Right cardiac atrium (tissue), 5 donors: ENCODE data around the gene RTTN. TPM values are rescaled to one million over a fixed set of nuclear protein-coding genes. Genes with fewer than 3 reads are reported as not detected.
A peak's percentile ranks its signal among the peaks of the same experiment; 100 is the strongest.

Experiments
- ATAC-seq, 2 donors: fragments of 200-7000 bp; cut with Tn5 transposase; one replicate each; pipeline versions ENCODE4 v1.8.0 to v1.9.1; 2020; ENCODE audit warnings: moderate library complexity in 2 of 2, mild to moderate bottlenecking in 1 of 2
- DNase-seq, 3 donors: peaks; one replicate each; pipeline ENCODE4 v3.0.0-alpha.2; 2020
- H3K27ac ChIP-seq: one replicate; pipeline ENCODE4 v1.5.1; 2013; ENCODE audit warnings: mild to moderate bottlenecking, low read length, control low read depth, moderate library complexity
- H3K27me3 ChIP-seq: one replicate; pipeline ENCODE4 v1.6.1; 2013; ENCODE audit not compliant: control insufficient read depth, insufficient read depth
- H3K4me1 ChIP-seq: one replicate; pipeline ENCODE4 v1.6.1; 2013; ENCODE audit warnings: low read length; ENCODE audit not compliant: control insufficient read depth, insufficient read depth
- H3K4me3 ChIP-seq: one replicate; pipeline ENCODE4 v1.5.1; 2013; ENCODE audit warnings: low read length, control low read depth
- H3K9me3 ChIP-seq: one replicate; pipeline ENCODE4 v1.6.1; 2013; ENCODE audit warnings: low read length; ENCODE audit not compliant: control insufficient read depth
- WGBS: extraction: QIAGEN DNeasy Blood & Tissue Kit; methylation state at CpG from one replicate; pipeline ENCODE4 v1.1.7; 2013; 5-methylcytosine and 5-hydroxymethylcytosine counted together
- intact Hi-C, 4 donors: fragments of 100-400 bp; cut with DNase I; formaldehyde crosslinking; loops; one replicate each; pipeline versions ENCODE4 v1.11.0 to v1.14.0; 2022 to 2023
- polyA plus RNA-seq: library from polyadenylated mRNA; stranded (reverse); fragments of 200-250 nt; gene quantifications from one replicate; pipeline ENCODE4 v1.2.3, GENCODE V29; 2013
- total RNA-seq, 4 donors: library from RNA; stranded (reverse); fragmentation: NEBNext Ultra II Directional; extraction: Animal tissue kit (Norgen Biotek cat#: 25700); gene quantifications; one replicate each; pipeline ENCODE4 v1.2.1, GENCODE V29; 2021
- donor health status: healthy with polysubstance abuse.
- donor health status: DM: no; HTN: yes; CAD: no.
- donor health status: DM: no; HTN: no; CAD: no.
- donor health status: DM: no; HTN: yes; CAD: no; lungs with severe emphysema.
- donor health status: DM: yes; HTN: yes; CAD: no.

The RTTN gene
- total and polyA plus RNA-seq, 5 donors: 3.8 to 7.9 (median 6.9) TPM

DNA sequence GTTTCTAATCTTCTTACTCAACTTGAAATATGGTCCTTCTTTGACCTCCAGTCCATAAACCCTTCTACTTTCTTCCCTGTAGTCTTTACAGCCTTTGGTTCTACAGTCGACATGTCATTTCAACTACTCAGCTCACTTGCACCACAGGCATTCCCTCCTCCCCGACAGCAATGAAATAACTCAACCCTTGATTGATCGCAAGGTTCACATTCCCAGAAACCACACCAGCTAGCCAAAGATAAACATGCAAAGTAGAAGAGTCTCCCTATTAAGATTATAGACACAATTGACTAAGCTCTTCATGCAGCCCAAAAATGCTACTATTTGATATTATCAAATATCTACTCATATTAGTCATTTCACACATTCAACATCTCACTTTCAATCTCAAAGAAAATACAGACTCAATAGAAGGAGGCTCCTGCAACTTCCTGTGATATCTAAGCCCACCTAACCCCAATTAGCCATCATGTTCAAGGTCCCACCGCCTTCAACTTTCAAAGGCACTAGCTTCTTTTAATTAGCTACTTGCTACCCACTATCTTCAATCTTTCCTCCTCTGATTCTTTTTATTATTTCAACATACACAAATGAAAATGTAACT is 50.8 kb downstream of the RTTN start:
- ATAC-seq (no peak), DNase-seq (no peak)
- intact Hi-C loops: no loop called here
- no peak overlapping the region for H3K27ac ChIP-seq
- no peaks in the 10 kb centered on the region for H3K4me1 ChIP-seq
- no peaks in the 10 kb centered on the region for H3K27me3 ChIP-seq
- H3K4me3 ChIP-seq: no peak overlapping the region
- H3K9me3 ChIP-seq: no peaks in the 10 kb centered on the region
- 69% methylated on average over 4 of the region's 4 CpGs for WGBS

DNA sequence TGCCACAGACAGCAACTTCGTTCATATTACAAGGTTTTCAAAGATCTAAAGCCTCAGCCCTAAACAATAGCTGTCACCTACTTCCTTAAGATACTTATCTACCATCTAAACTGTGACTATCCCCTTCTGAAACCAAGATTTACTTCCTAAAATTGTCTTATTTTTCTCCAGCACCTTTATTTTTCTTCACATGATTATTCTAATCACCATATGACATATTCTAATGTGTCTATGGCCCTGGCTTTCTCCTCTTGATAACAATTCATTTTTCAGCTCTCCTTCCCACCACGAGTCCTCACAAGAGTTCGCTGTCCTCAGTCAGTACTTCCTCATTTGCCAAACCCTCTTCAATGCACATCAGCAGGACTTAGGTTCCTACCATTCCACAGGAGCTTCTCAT is 53.9 kb downstream of the RTTN start:
- Histone ChIP-seq H3K4me3 (no peak overlapping the region), H3K27ac (no peak overlapping the region), H3K27me3 (no peaks in the 10 kb centered on the region), H3K4me1 (no peaks in the 10 kb centered on the region), H3K9me3 (no peaks in the 10 kb centered on the region)
- no peak for ATAC-seq
- DNase-seq: no peak
- intact Hi-C loops: no loop called here
- WGBS: 75% methylated on average over 3 of the region's 3 CpGs

DNA sequence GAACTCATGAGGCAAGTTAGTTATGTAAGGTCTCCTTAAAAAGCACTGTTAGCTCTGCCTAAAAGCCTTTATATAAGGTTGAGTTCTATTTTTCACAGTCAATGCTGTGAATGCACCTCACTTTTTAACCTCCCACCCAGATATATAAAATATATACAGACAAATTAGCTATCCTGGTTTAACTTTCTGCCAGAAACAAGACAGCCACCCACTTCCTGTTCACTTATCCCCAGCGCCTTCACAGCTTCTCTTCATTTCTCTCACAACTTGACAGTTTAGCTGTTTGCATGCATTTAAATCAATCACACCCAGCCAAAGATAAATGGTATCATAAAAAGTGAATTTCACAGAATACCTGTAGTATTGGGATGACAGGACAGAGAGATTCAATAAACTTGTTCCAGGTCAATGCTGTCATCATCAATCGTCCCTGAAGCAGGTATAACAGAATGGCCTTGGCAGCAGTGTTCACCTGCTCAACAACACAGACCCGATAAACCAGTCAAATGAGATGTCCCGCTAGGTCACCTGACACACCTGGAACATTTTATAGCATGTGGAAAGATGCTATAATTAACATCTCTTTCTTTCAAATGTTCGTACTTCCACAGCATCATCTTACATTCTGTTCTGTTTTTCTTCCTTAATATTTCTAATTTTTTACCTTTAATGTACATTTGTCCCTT is 55.7 kb downstream of the RTTN start:
- no peaks in the 10 kb centered on the region for H3K9me3 ChIP-seq
- DNase-seq (no peak), ATAC-seq (no peak)
- H3K27ac ChIP-seq: no peak overlapping the region
- no peaks in the 10 kb centered on the region for H3K27me3 ChIP-seq
- H3K4me1 ChIP-seq: no peaks in the 10 kb centered on the region
- WGBS: 94% methylated on average over 5 of the region's 5 CpGs
- H3K4me3 ChIP-seq: no peak overlapping the region
- intact Hi-C loops: no loop called here

DNA sequence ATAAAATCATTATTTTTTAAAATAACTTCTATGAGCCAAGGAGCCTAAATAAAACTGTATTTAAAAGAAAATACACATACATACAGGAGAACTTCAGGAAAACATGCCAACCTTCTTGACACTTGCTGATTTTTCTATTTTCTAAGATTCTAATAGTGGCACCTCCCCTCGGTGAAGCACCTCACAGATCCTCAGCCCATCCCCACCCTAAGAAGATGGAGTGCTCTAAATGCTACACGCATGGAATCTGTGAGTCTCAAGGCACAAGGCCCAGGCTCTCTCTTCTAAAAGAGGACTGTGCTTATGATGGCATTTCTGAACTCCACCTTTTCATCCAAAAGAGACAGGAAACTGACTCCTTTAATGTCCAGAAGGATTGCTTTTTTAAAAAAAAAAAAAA is 56.3 kb downstream of the RTTN start:
- Histone ChIP-seq H3K9me3 (no peaks in the 10 kb centered on the region), H3K4me3 (no peak overlapping the region), H3K27me3 (no peaks in the 10 kb centered on the region), H3K27ac (no peak overlapping the region), H3K4me1 (no peaks in the 10 kb centered on the region)
- ATAC-seq (no peak), DNase-seq (no peak)
- WGBS: 95% methylated on average over 2 of the region's 2 CpGs
- intact Hi-C loops: no loop called here

DNA sequence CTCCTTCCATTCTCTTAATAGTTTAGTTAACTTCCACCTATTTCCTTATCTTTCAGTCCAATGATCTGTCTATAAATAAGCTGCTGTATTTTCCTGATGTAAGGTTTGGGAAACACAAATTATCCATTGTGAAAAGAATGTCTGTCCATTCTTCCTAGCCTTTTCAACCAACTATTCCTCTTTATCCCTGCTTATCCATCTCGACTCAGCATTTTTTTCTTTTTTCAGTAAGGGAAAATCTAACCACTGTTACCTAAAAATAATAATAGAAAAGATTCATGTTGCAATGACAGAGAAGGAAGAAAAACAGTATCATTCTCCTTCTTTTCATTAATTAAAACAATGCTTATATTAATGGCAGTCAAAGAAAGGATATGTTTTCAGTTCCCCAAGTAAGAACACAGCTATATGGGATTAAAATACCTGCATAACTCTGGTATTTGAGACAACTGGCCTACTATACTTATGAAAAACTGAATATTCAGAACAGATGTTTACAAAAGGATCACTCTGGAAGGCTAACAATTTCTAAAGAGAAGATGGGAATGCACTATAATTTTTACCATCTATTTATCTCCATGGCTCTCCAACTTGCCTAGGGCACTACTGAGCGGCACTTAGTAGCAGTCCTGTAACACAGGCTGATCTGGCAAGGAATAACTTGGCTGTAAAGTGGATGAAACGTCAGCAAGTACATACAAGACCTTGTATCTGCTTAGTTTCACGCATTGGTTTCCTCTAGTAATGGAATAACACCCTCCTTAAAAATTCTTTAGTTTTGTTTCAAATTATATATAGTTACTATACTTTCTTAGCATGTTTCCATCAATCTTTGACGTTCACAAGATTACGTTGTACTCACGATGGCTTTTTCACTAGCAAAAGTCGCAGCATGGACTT is 57.2 kb downstream of the RTTN start:
- intact Hi-C loops: no loop called here
- Histone ChIP-seq H3K27me3 (no peaks in the 10 kb centered on the region), H3K4me3 (no peak overlapping the region), H3K4me1 (no peaks in the 10 kb centered on the region), H3K27ac (no peak overlapping the region), H3K9me3 (no peaks in the 10 kb centered on the region)
- ATAC-seq (no peak), DNase-seq (no peak)
- WGBS: 83% methylated on average over 8 of the region's 8 CpGs

DNA sequence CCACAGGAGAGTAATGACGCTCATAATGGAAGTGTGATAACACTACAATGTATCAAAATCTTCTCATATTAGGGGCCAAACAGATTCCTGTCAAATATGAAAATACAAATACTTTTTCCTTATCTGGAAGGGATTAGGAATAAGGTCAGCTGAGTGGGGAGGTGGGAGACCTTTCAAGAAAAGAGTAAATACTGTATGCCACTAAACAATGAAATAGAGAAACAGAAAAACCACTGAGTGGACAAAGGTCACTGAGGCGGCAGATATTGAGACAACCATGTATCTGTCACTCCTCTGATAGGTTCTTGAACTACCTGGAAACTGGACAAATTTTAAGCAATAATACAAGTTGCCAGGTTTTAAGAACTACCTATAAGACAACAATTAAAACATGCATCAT is 59.3 kb downstream of the RTTN start:
- Histone ChIP-seq H3K4me1 (no peaks in the 10 kb centered on the region), H3K4me3 (no peak overlapping the region), H3K27me3 (no peaks in the 10 kb centered on the region), H3K9me3 (no peaks in the 10 kb centered on the region), H3K27ac (no peak overlapping the region)
- no peak for ATAC-seq
- intact Hi-C loops: no loop called here
- no peak for DNase-seq
- 93% methylated on average over 2 of the region's 2 CpGs for WGBS

DNA sequence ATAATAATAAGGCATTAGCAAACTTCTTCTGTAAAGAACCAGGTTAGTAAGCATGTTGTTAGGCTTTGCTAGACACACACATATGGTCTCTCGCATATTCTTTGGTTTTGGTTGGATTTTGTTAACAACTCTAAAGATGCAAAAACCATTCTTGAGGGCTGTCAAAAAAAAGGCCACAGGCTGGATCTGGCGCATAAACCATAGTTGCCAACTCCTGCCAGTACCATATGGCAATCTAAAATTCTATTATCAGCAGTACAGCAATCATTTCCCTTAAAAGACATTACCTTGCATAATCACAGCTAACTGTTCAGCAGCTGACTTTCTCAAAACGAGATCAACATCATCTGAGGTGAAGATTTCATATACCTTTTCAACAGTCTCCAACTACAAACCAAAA is 63.5 kb downstream of the RTTN start:
- no peak for ATAC-seq
- no peaks in the 10 kb centered on the region for H3K27me3 ChIP-seq
- H3K4me1 ChIP-seq: no peaks in the 10 kb centered on the region
- intact Hi-C loops: no loop called here
- no peak overlapping the region for H3K4me3 ChIP-seq
- WGBS: 94% methylated on average over 3 of the region's 3 CpGs
- DNase-seq: no peak
- H3K27ac ChIP-seq: no peak overlapping the region
- H3K9me3 ChIP-seq: no peaks in the 10 kb centered on the region

DNA sequence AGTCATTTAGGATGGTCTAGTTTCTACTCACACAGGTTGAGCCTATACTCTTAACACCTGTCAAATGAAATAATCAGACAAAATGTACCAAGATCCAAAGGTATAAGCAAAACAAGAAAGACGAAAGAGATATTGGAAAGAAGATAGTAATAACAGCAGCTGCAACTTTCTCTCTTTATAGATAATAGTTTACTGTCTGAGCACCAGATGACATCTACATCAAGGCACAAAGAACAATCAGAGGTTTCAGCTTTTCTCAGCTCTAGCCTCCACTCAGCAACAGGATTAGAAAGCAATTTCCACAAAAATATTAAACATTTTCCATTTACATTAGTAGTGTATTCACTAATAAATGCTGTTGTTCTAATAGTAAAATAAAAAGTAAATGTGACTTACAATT is 66.3 kb downstream of the RTTN start:
- whole genome bisulfite sequencing: 79% methylated on average over 1 of the region's 1 CpG
- no peak for ATAC-seq

DNA sequence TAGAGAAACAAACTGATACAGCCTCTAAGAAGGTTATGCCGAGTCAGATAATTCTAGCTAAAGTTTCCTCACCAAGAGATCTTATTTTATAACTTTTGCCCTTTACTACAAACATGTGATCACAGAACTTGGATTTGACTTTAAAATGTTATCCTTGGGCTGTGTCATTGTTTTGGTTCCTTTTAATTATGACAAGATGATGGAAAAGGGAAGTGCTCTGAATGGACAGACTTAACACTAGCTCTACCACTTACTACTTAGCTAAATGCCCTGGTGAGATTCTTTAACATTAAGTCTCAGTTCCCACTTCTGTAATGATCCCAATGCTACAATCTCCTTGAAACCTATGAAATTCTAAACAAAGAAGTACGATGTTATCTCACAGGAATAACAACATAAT is 69.9 kb downstream of the RTTN start:
- Histone ChIP-seq H3K4me1 (no peaks in the 10 kb centered on the region), H3K9me3 (no peaks in the 10 kb centered on the region), H3K4me3 (no peak overlapping the region), H3K27me3 (no peaks in the 10 kb centered on the region), H3K27ac (no peak overlapping the region)
- 65% methylated on average over 2 of the region's 2 CpGs for WGBS
- DNase-seq (no peak), ATAC-seq (no peak)
- intact Hi-C loops: no loop called here

More for the DNA sequence above, 66.3 kb downstream of the RTTN start:
- Histone ChIP-seq H3K9me3 (no peaks in the 10 kb centered on the region), H3K27me3 (no peaks in the 10 kb centered on the region), H3K27ac (no peak overlapping the region), H3K4me1 (no peaks in the 10 kb centered on the region), H3K4me3 (no peak overlapping the region)
- no peak for DNase-seq
- intact Hi-C loops: no loop called here

DNA sequence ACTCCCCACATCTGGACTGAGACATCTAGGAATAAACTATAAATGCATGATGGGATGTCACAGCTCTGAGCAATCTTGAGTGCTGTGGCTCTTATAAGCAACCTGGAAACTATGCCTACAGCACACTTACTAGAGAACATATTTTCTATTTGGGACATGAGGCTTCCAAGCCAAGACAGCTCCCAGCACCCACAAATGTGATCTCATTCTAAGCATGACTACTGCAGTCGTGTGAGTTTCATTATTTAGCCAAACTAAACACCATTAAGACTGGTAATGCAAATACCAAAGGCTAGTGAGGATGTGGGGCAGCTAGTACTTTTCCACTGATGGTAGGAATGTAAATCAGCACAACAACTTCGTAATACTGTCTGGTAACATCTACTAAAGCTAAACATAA is 72.5 kb downstream of the RTTN start:
- Histone ChIP-seq H3K27ac (no peak overlapping the region), H3K9me3 (no peaks in the 10 kb centered on the region), H3K4me1 (no peaks in the 10 kb centered on the region), H3K27me3 (no peaks in the 10 kb centered on the region), H3K4me3 (no peak overlapping the region)
- ATAC-seq: peak; percentile 55 to 62
- WGBS: 51% methylated on average over 2 of the region's 2 CpGs
- DNase-seq: no peak
- intact Hi-C loops: no loop called here

DNA sequence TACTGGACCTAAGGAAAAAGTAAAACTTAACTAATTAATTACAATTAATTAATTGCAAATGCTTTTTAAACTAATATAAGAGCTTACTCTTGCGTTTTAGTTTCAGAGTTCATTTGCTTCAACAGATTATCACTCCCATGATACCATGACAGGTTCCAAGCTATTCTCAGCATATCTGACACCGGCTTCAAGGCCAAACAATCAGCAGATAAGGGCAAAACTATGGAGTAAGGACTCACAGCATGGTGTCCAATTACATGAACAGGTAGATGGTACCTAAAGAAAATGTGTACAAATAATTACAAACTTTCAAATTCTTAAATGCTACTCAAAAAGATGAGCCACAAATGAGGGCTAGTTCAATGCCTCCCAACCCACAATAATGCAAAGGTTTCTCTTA is 77.2 kb downstream of the RTTN start:
- WGBS: 57% methylated on average over 2 of the region's 2 CpGs
- ATAC-seq: no peak
- H3K4me1 ChIP-seq: peaks cover 2% of the 10 kb centered on the region
- no peaks in the 10 kb centered on the region for H3K27me3 ChIP-seq
- H3K4me3 ChIP-seq: no peak overlapping the region
- intact Hi-C loops: no loop called here
- H3K27ac ChIP-seq: no peak overlapping the region
- no peak for DNase-seq
- no peaks in the 10 kb centered on the region for H3K9me3 ChIP-seq
